Inflammatory macrophage (primary cell): ENCODE data around the gene ANKS4B.

ENCODE experiments used
- DNase-seq, 2 donors: peaks; one replicate each; pipeline ENCODE4 v3.0.0-alpha.2; 2020 to 2022

ANKS4B gene

GRCh38 chr16:21301168-21301894 is 67.8 kb downstream of the ANKS4B start:
- DNase-seq = peak; percentile 36 to 63

GRCh38 chr16:21301895-21302291 is 68.4 kb downstream of the ANKS4B start:
- peak; percentile 6 to 57 for DNase-seq

GRCh38 chr16:21302454-21302853 is 69.0 kb downstream of the ANKS4B start:
- peak in 1 of 2 donors; percentile 62 for DNase-seq

- peak; percentile 67 to 87 for DNase-seq
Observed at GRCh38 chr16:21302898-21303528, 69.5 kb downstream of the ANKS4B start.
